Stimulated activated CD8-positive, alpha-beta memory T cell treated with anti-CD3 and anti-CD28 coated beads, Interleukin-7, amount 100 ng/mL, for 1 hour (primary cell): Measurements from ENCODE around the gene MAPK7.

Experiments used
- DNase-seq, 2 donors: peaks; one replicate each; pipeline ENCODE4 v3.0.0-alpha.2; 2020; ENCODE audit warnings: low read depth in 2 of 2

The MAPK7 gene

GRCh38 chr17:19418251-19418992, 40.1 kb downstream of the MAPK7 start:
- no peak for DNase-seq

DNA sequence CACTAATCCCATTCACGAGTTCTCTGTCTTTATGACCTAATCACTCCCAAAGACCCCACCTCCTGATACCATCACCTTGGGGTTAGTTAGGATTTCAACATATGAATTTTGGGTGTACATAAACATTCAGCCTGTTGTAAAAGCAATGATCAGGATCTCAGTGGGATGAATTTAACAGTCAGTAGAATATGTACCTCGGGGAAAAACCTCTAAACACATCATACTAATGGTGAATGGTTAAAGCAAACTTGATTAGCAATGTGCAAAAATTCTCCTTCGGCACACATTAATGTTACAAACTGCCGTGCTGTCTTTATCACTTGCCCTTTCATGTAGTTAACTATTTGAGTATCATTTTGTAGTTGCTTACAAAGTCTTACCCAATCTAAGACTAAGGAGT, 42.9 kb downstream of the MAPK7 start:
- no peak for DNase-seq

GRCh38 chr17:19421926-19422325, 43.6 kb downstream of the MAPK7 start:
- no peak for DNase-seq

- DNase-seq = no peak
Observed at GRCh38 chr17:19424934-19425868, 46.9 kb downstream of the MAPK7 start.

- DNase-seq = no peak
Observed at GRCh38 chr17:19426631-19427030, 48.3 kb downstream of the MAPK7 start.

DNA sequence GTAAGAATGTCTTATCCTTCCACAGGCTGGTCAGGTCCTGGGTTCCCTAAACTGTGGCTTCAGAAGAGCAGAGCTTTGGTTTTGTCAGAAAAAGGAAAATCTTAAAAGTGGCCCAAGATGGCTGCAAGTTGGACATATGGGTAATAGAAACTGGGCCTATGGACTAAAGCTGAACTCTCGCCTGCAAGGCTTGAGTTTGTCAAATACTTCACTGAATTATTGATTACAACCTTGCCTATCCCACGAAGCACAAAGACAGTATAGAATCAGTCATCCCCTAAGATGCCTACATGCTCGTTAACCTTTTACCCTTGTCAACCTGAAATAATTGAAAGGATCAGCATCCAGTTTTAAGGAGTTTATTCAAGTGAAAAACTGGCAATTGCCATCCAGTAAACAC, 53.4 kb downstream of the MAPK7 start:
- no peak for DNase-seq
